ENCODE data around the gene PTPRD. TPM values are rescaled to one million over a fixed set of nuclear protein-coding genes. Genes with fewer than 3 reads are reported as not detected.

PTPRD gene
- total RNA-seq, 1 experiment from 2014 or later: not detected

DNA sequence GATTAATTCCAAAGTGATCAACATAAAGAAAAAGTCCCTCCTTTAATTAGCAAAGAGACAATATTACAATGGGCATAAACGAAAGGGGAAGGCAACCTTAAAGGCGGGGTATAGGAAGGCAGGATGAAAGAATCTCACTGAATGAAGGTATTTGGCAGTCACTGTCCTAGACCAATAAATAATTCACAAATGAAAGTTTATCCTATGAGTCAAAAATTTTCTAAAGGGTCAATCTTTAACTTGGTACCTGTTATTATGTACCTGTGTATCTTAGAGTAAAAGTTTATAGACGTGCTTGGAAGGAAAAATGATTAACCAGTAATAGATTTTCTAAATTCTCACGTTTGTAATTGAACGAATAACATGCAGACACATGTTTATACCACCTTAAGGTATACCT lies 1867.5 kb downstream of the PTPRD start:
- BruUV-seq (replicated peaks): no TSS peak
- Histone ChIP-seq H3K27ac (ENCODE audit: low read length) (no peak overlapping the region), H3K4me1 (ENCODE audit: control insufficient read depth, insufficient read depth, low read length) (no peaks in the 10 kb centered on the region), H3K27me3 (ENCODE audit: control insufficient read depth, insufficient read depth, low read length) (no peaks in the 10 kb centered on the region), H3K9me3 (ENCODE audit: control insufficient read depth, insufficient read depth, low read depth, low read length) (no peaks in the 10 kb centered on the region), H3K4me3 (ENCODE audit: low read depth in 2 of 2, low read length in 2 of 2) (no peak overlapping the region), H3K36me3 (ENCODE audit: control insufficient read depth, insufficient read depth, low read length) (no peaks in the 10 kb centered on the region)
- intact Hi-C loops (cut with micrococcal nuclease; ENCODE audit: unreplicated experiment) (no loop called here), in situ Hi-C loops (cut with HindIII; ENCODE audit: low pct_unique_long_range_greater_than_20kb, low sequenced_read_pairs) (no loop called here)
- no peak for ATAC-seq
- no peak for DNase-seq (ENCODE audit: low read depth, low spot score)
- TF ChIP-seq, protein P1, sequence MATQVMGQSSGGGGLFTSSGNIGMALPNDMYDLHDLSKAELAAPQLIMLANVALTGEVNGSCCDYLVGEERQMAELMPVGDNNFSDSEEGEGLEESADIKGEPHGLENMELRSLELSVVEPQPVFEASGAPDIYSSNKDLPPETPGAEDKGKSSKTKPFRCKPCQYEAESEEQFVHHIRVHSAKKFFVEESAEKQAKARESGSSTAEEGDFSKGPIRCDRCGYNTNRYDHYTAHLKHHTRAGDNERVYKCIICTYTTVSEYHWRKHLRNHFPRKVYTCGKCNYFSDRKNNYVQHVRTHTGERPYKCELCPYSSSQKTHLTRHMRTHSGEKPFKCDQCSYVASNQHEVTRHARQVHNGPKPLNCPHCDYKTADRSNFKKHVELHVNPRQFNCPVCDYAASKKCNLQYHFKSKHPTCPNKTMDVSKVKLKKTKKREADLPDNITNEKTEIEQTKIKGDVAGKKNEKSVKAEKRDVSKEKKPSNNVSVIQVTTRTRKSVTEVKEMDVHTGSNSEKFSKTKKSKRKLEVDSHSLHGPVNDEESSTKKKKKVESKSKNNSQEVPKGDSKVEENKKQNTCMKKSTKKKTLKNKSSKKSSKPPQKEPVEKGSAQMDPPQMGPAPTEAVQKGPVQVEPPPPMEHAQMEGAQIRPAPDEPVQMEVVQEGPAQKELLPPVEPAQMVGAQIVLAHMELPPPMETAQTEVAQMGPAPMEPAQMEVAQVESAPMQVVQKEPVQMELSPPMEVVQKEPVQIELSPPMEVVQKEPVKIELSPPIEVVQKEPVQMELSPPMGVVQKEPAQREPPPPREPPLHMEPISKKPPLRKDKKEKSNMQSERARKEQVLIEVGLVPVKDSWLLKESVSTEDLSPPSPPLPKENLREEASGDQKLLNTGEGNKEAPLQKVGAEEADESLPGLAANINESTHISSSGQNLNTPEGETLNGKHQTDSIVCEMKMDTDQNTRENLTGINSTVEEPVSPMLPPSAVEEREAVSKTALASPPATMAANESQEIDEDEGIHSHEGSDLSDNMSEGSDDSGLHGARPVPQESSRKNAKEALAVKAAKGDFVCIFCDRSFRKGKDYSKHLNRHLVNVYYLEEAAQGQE (IDR thresholded peaks at IDR 0.05; ENCODE audit: insufficient read depth in 1 of 2, low read depth in 2 of 2, low read length in 1 of 2): no peak
- TF ChIP-seq CTCF (IDR thresholded peaks at IDR 0.05): no peak
- no peak for TF ChIP-seq TCF7L2 (IDR thresholded peaks at IDR 0.05; ENCODE audit: low read depth, low read length)
- no peak for TF ChIP-seq POLR2AphosphoS5 (IDR thresholded peaks at IDR 0.05; ENCODE audit: low read depth, low read length)
- TF ChIP-seq SIN3A (IDR thresholded peaks at IDR 0.05; ENCODE audit: borderline replicate concordance, insufficient read depth, low read depth, low read length): no peak
- CTCF ChIA-PET: no interaction called here
- POLR2A ChIA-PET: no interaction called here

DNA sequence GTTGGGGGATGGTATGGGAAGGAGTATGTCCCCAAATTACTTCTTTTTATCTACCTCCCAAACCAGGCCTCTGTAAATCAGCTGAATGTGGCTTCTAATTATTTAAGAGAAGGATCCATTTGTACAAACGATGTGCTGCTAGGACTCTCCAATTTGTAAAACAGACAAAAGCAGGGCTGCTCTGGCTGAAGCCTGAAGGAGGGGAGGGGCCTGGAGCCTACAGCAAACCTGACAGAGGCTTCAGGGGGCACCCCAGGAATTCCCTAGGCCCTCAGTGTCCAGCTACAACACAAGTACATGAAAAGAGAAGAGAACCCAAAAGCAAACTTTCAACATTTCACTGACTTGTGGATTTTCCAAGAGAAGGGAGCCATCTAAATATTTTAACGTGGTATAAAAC lies 1873.9 kb downstream of the PTPRD start:
- ATAC-seq (no peak), DNase-seq (ENCODE audit: low read depth, low spot score) (no peak)
- Histone ChIP-seq H3K36me3 (ENCODE audit: control insufficient read depth, insufficient read depth, low read length) (no peaks in the 10 kb centered on the region), H3K27me3 (ENCODE audit: control insufficient read depth, insufficient read depth, low read length) (no peaks in the 10 kb centered on the region), H3K4me3 (ENCODE audit: low read depth in 2 of 2, low read length in 2 of 2) (no peak overlapping the region), H3K9me3 (ENCODE audit: control insufficient read depth, insufficient read depth, low read depth, low read length) (no peaks in the 10 kb centered on the region), H3K27ac (ENCODE audit: low read length) (no peak overlapping the region), H3K4me1 (ENCODE audit: control insufficient read depth, insufficient read depth, low read length) (no peaks in the 10 kb centered on the region)
- intact Hi-C loops (cut with micrococcal nuclease; ENCODE audit: unreplicated experiment) (no loop called here), in situ Hi-C loops (cut with HindIII; ENCODE audit: low pct_unique_long_range_greater_than_20kb, low sequenced_read_pairs) (no loop called here)
- POLR2A ChIA-PET: no interaction called here
- CTCF ChIA-PET: no interaction called here
- TF ChIP-seq CTCF (IDR thresholded peaks at IDR 0.05) (no peak), TCF7L2 (IDR thresholded peaks at IDR 0.05; ENCODE audit: low read depth, low read length) (no peak), SIN3A (IDR thresholded peaks at IDR 0.05; ENCODE audit: borderline replicate concordance, insufficient read depth, low read depth, low read length) (no peak), POLR2AphosphoS5 (IDR thresholded peaks at IDR 0.05; ENCODE audit: low read depth, low read length) (no peak)
- TF ChIP-seq, protein P1 (IDR thresholded peaks at IDR 0.05; ENCODE audit: insufficient read depth in 1 of 2, low read depth in 2 of 2, low read length in 1 of 2): no peak
- no TSS peak for BruUV-seq (replicated peaks)
